ENCODE data around the gene PNMA6F.
"Not testable (repeated sequence)": the region's sequence is repeated elsewhere in the genome, so short reads cannot be mapped to it uniquely, and the experiment has no call there.

GRCh38 chrX:153293485-153294071, 28.0 kb downstream of the PNMA6F start:
- TF ChIP-seq, protein P1, sequence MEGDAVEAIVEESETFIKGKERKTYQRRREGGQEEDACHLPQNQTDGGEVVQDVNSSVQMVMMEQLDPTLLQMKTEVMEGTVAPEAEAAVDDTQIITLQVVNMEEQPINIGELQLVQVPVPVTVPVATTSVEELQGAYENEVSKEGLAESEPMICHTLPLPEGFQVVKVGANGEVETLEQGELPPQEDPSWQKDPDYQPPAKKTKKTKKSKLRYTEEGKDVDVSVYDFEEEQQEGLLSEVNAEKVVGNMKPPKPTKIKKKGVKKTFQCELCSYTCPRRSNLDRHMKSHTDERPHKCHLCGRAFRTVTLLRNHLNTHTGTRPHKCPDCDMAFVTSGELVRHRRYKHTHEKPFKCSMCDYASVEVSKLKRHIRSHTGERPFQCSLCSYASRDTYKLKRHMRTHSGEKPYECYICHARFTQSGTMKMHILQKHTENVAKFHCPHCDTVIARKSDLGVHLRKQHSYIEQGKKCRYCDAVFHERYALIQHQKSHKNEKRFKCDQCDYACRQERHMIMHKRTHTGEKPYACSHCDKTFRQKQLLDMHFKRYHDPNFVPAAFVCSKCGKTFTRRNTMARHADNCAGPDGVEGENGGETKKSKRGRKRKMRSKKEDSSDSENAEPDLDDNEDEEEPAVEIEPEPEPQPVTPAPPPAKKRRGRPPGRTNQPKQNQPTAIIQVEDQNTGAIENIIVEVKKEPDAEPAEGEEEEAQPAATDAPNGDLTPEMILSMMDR (IDR thresholded peaks at IDR 0.05) = not testable (repeated sequence)
- not testable (repeated sequence) for TF ChIP-seq POLR2A (IDR thresholded peaks at IDR 0.05)

All from right lobe of liver (tissue), 4 donors.